IMR-90 (cell line): Measurements from ENCODE around the gene ATP8B4. TPM values are rescaled to one million over a fixed set of nuclear protein-coding genes. Genes with fewer than 3 reads are reported as not detected.

Experiments
- ATAC-seq: fragments of 200-7000 bp; cut with Tn5 transposase; 2 replicates; pipeline ENCODE4 v1.9.1; 2020; ENCODE audit warnings: low read depth, mild to moderate bottlenecking, moderate library complexity
- BruUV-seq: library from RNA; stranded (reverse); fragments of 400-500 nt; replicated peaks from 2 replicates; lab custom pipeline; 2021; lab: Mats Ljungman, UMichigan
- CTCF ChIA-PET: fragments of 300-600 bp; formaldehyde crosslinking; extraction: SDS; loops from one replicate; lab custom pipeline; 2021; ENCODE audit warnings: antibody characterized with exemption; lab: Yijun Ruan, JAX
- POLR2A ChIA-PET: fragments of 300-600 bp; sonication (Branson Sonifier 250); formaldehyde crosslinking; loops from one replicate; lab custom pipeline; 2022; ENCODE audit warnings: antibody characterized with exemption; ENCODE audit not compliant: unreplicated experiment; lab: Charles Lee
- DNase-seq: peaks from one replicate; pipeline ENCODE4 v3.0.0; 2013
- H2AFZ ChIP-seq: replicated peaks from 2 replicates; pipeline ENCODE3; 2013; ENCODE audit warnings: low read length, mild to moderate bottlenecking; ENCODE audit not compliant: poor library complexity
- H2AK5ac ChIP-seq: 2 replicates; pipeline ENCODE4 v1.6.1; 2013; ENCODE audit warnings: low read depth, low read length, inconsistent platforms
- H2AK9ac ChIP-seq: replicated peaks from 2 replicates; pipeline ENCODE3; 2013; ENCODE audit warnings: mild to moderate bottlenecking, low read depth, low read length, moderate library complexity; ENCODE audit not compliant: poor library complexity
- H2BK120ac ChIP-seq: 2 replicates; pipeline ENCODE4 v1.6.1; 2013; ENCODE audit warnings: low read depth, low read length, inconsistent platforms
- H2BK15ac ChIP-seq: 3 replicates; pipeline ENCODE4 v1.6.1; 2013; ENCODE audit warnings: low read depth, low read length, inconsistent platforms
- H2BK20ac ChIP-seq: 2 replicates; pipeline ENCODE4 v1.6.1; 2013; ENCODE audit warnings: low read depth, mild to moderate bottlenecking, inconsistent platforms, low read length, moderate library complexity
- H2BK5ac ChIP-seq: 2 replicates; pipeline ENCODE4 v1.6.1; 2013; ENCODE audit warnings: mild to moderate bottlenecking, low read depth, low read length, inconsistent platforms; ENCODE audit not compliant: poor library complexity, severe bottlenecking
- H3K14ac ChIP-seq: replicated peaks from 2 replicates; pipeline ENCODE4 v1.6.1; 2013; ENCODE audit warnings: low read depth, low read length, inconsistent platforms
- H3K18ac ChIP-seq: 2 replicates; pipeline ENCODE4 v1.6.1; 2013; ENCODE audit warnings: low read depth, low read length, control low read depth
- H3K23ac ChIP-seq: 2 replicates; pipeline ENCODE4 v1.6.1; 2013; ENCODE audit warnings: low read depth, low read length, inconsistent platforms
- H3K27ac ChIP-seq: 2 replicates; pipeline ENCODE4 v1.5.1; 2013; ENCODE audit warnings: mild to moderate bottlenecking, control low read depth, low read length; ENCODE audit not compliant: insufficient read depth
- H3K27me3 ChIP-seq: 2 replicates; pipeline ENCODE4 v1.6.1; 2013; ENCODE audit warnings: low read length; ENCODE audit not compliant: control insufficient read depth, insufficient read depth
- H3K36me3 ChIP-seq: 2 replicates; pipeline ENCODE4 v1.6.1; 2013; ENCODE audit warnings: low read length, mixed read lengths; ENCODE audit not compliant: control insufficient read depth, insufficient read depth
- H3K4ac ChIP-seq: 2 replicates; pipeline ENCODE4 v1.6.1; 2013; ENCODE audit warnings: low read depth, low read length, inconsistent platforms
- H3K4me1 ChIP-seq: 2 replicates; pipeline ENCODE4 v1.6.1; 2013; ENCODE audit warnings: low read length, mixed read lengths; ENCODE audit not compliant: control insufficient read depth, insufficient read depth
- H3K4me2 ChIP-seq: 2 replicates; pipeline ENCODE4 v1.6.1; 2013; ENCODE audit warnings: low read depth, mild to moderate bottlenecking, control low read depth, low read length, moderate library complexity
- H3K4me3 ChIP-seq: 2 replicates; pipeline ENCODE4 v1.5.1; 2013; ENCODE audit warnings: low read depth, mild to moderate bottlenecking, control low read depth, low read length, moderate library complexity; ENCODE audit not compliant: insufficient read depth
- H3K56ac ChIP-seq: 2 replicates; pipeline ENCODE4 v1.6.1; 2013; ENCODE audit warnings: low read length, inconsistent platforms; ENCODE audit not compliant: insufficient read depth; ENCODE audit errors: extremely low read depth
- H3K79me1 ChIP-seq, 2 experiments: 2 replicates each; pipeline ENCODE4 v1.6.1; 2013; ENCODE audit warnings: low read length in 2 of 2, inconsistent platforms in 1 of 2, low read depth in 1 of 2
- H3K9ac ChIP-seq: 2 replicates; pipeline ENCODE4 v1.6.1; 2013; ENCODE audit warnings: low read depth, low read length, control low read depth
- H3K9me1 ChIP-seq: 2 replicates; pipeline ENCODE4 v1.6.1; 2013; ENCODE audit warnings: low read length, inconsistent platforms; ENCODE audit not compliant: insufficient read depth
- H3K9me3 ChIP-seq: 2 replicates; pipeline ENCODE4 v1.6.1; 2013; ENCODE audit warnings: low read length; ENCODE audit not compliant: control insufficient read depth, insufficient read depth
- H4K20me1 ChIP-seq: 2 replicates; pipeline ENCODE4 v1.6.1; 2013; ENCODE audit warnings: low read length, inconsistent platforms; ENCODE audit not compliant: insufficient read depth
- H4K5ac ChIP-seq: 2 replicates; pipeline ENCODE4 v1.6.1; 2013; ENCODE audit warnings: mild to moderate bottlenecking, low read depth, low read length, control low read depth
- H4K8ac ChIP-seq, 2 experiments: 2 replicates each; pipeline ENCODE4 v1.6.1; 2013; ENCODE audit warnings: low read depth in 2 of 2, low read length in 2 of 2, control low read depth in 1 of 2, inconsistent platforms in 1 of 2
- H4K91ac ChIP-seq: 2 replicates; pipeline ENCODE4 v1.6.1; 2013; ENCODE audit warnings: low read depth, low read length, inconsistent platforms; ENCODE audit not compliant: insufficient read depth
- CEBPB ChIP-seq: IDR thresholded peaks from 2 replicates; pipeline ENCODE4 v1.6.1; 2012; ENCODE audit warnings: low read depth, low read length, improper control_type of control experiment
- FOS ChIP-seq: fragments of 150-350 bp; IDR thresholded peaks from 2 replicates; pipeline ENCODE4 v1.6.1; 2016; ENCODE audit warnings: low read depth, low read length
- MAZ ChIP-seq: IDR thresholded peaks from 2 replicates; pipeline ENCODE4 v1.6.1; 2012; ENCODE audit warnings: low read depth, mild to moderate bottlenecking, low read length, improper control_type of control experiment, moderate library complexity, borderline replicate concordance
- MXI1 ChIP-seq: IDR thresholded peaks from 2 replicates; pipeline ENCODE4 v1.6.1; 2012; ENCODE audit warnings: low read depth, mild to moderate bottlenecking, low read length, moderate library complexity, borderline replicate concordance
- RAD21 ChIP-seq: IDR thresholded peaks from 2 replicates; pipeline ENCODE4 v1.6.1; 2012; ENCODE audit warnings: low read length, improper control_type of control experiment
- RCOR1 ChIP-seq: IDR thresholded peaks from 2 replicates; pipeline ENCODE4 v1.6.1; 2012; ENCODE audit warnings: mild to moderate bottlenecking, low read length, improper control_type of control experiment; ENCODE audit not compliant: insufficient replicate concordance
- RFX5 ChIP-seq: IDR thresholded peaks from 2 replicates; pipeline ENCODE4 v1.8.0; 2012; ENCODE audit warnings: low read depth, mild to moderate bottlenecking, low read length, moderate library complexity
- SMC3 ChIP-seq: fragments of 150-350 bp; IDR thresholded peaks from 2 replicates; pipeline ENCODE4 v1.6.1; 2016; ENCODE audit warnings: low read depth, mild to moderate bottlenecking, antibody characterized with exemption, low read length, moderate library complexity
- dilution Hi-C: fragments of 300-500 bp; cut with HindIII; formaldehyde crosslinking; loops from one replicate; pipeline ENCODE4 v1.14.3; 2018; ENCODE audit warnings: low sequenced_read_pairs; ENCODE audit not compliant: unreplicated experiment
- in situ Hi-C: fragments of 300-500 bp; cut with MboI; formaldehyde crosslinking; loops from 3 replicates; pipeline ENCODE4 v1.14.3; 2019; ENCODE audit warnings: low sequenced_read_pairs, inconsistent platforms, mixed read lengths
- intact Hi-C: fragments of 100-400 bp; cut with micrococcal nuclease; formaldehyde crosslinking; loops from 2 replicates; pipeline ENCODE4 v1.10.0; 2022
- polyA plus RNA-seq, 3 experiments: library from polyadenylated mRNA; depleted of rRNA; stranded (reverse); fragments of >200 nt; gene quantifications; 2 replicates each; pipeline ENCODE4 v1.2.3, GENCODE V29; 2012; ENCODE audit warnings: low replicate concordance in 1 of 3
- total RNA-seq: library from RNA; depleted of rRNA; stranded (reverse); fragments of >200 nt; gene quantifications from 2 replicates; pipeline ENCODE4 v1.2.3, GENCODE V29; 2012
- TF ChIP-seq, protein P1 (sequence below): fragments of 150-350 bp; IDR thresholded peaks from 2 replicates; pipeline ENCODE4 v1.6.1; 2016; ENCODE audit warnings: low read depth, mild to moderate bottlenecking, low read length, moderate library complexity, borderline replicate concordance

Gene ATP8B4
- total and polyA plus RNA-seq, 2 of the 4 experiments (the other 2 are of a cell fraction) = 0.12 to 0.54 TPM

DNA sequence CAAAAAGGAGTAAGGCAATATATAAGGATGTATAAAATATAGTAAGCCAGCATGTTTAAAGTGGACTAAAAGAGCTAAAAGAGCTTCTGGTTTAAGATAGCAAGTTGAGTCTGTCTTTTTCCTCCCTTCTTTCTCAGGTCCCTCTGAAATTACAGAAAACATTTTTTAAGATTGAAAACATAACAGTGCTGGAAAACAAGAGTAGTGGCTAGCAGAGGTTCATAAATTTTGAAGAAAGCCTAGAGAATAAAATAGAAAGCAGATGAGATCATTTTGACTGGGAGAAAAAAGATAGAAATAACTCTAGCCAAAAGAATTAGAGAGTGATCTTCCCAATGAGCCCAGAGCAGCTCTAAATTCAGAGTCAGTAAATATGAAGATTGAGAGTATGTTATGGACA is 41.9 kb downstream of the ATP8B4 start:
- dilution Hi-C loops = no loop called here
- Histone ChIP-seq H2BK15ac (no peak overlapping the region), H3K9ac (no peak overlapping the region), H3K4me3 (no peak overlapping the region), H3K4me2 (no peak overlapping the region), H3K9me3 (no peaks in the 10 kb centered on the region), H4K8ac (no peak overlapping the region), H3K27me3 (no peaks in the 10 kb centered on the region; the same call in 1 of the 2 replicates), H2BK5ac (no peak overlapping the region), H4K91ac (no peak overlapping the region), H2BK120ac (no peak overlapping the region), H3K4me1 (no peaks in the 10 kb centered on the region), H3K14ac (no peak overlapping the region), H2AK9ac (no peak overlapping the region), H3K18ac (no peak overlapping the region), H3K79me1 (no peaks in the 10 kb centered on the region), H3K36me3 (no peaks in the 10 kb centered on the region), H4K20me1 (no peaks in the 10 kb centered on the region), H3K4ac (no peak overlapping the region), H4K5ac (no peak overlapping the region), H3K9me1 (no peaks in the 10 kb centered on the region), H2AFZ (no peak overlapping the region), H3K56ac (no peak overlapping the region), H3K27ac (no peak overlapping the region), H3K23ac (no peak overlapping the region), H2BK20ac (no peak overlapping the region), H2AK5ac (no peak overlapping the region)
- CTCF ChIA-PET = interaction anchor here (0.5 kb wide), 1 partner anchor 240 kb away, joined by 3 read pairs; no protein-coding TSS in a partner anchor
- no peak for ATAC-seq
- intact Hi-C loops = no loop called here
- DNase-seq = no peak
- POLR2A ChIA-PET = no interaction called here
- in situ Hi-C loops = no loop called here
- TF ChIP-seq RFX5 = no peak
- TF ChIP-seq RCOR1 = no peak
- no peak for TF ChIP-seq CEBPB
- no peak for TF ChIP-seq MAZ
- TF ChIP-seq, protein P1, sequence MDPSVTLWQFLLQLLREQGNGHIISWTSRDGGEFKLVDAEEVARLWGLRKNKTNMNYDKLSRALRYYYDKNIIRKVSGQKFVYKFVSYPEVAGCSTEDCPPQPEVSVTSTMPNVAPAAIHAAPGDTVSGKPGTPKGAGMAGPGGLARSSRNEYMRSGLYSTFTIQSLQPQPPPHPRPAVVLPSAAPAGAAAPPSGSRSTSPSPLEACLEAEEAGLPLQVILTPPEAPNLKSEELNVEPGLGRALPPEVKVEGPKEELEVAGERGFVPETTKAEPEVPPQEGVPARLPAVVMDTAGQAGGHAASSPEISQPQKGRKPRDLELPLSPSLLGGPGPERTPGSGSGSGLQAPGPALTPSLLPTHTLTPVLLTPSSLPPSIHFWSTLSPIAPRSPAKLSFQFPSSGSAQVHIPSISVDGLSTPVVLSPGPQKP = no peak
- no peak for TF ChIP-seq FOS
- TF ChIP-seq MXI1 = no peak
- no peak for TF ChIP-seq RAD21
- TF ChIP-seq SMC3 = no peak
- BruUV-seq = no TSS peak
